GM18909 (cell line): Measurements from ENCODE around the gene UHRF2.
"Not testable (repeated sequence)": the region's sequence is repeated elsewhere in the genome, so short reads cannot be mapped to it uniquely, and the experiment has no call there.

Experiments
- ATAC-seq: cut with Tn5 transposase; IDR thresholded peaks from one replicate; pipeline ENCODE4 v1.9.1; 2021; ENCODE audit warnings: mild to moderate bottlenecking; ENCODE audit not compliant: unreplicated experiment, poor library complexity

The UHRF2 gene

GRCh38 chr9:6484210-6484609, 71.2 kb downstream of the UHRF2 start:
- ATAC-seq: no peak

GRCh38 chr9:6488395-6488794, 75.4 kb downstream of the UHRF2 start:
- ATAC-seq: no peak

- ATAC-seq: no peak
These were observed 76.1 kb downstream of the UHRF2 start for GRCh38 chr9:6489099-6489498.

- no peak for ATAC-seq
These were observed 77.9 kb downstream of the UHRF2 start for GRCh38 chr9:6490863-6491262.

GRCh38 chr9:6495466-6495865, 82.5 kb downstream of the UHRF2 start:
- ATAC-seq: no peak

GRCh38 chr9:6498982-6499381, 86.0 kb downstream of the UHRF2 start:
- no peak for ATAC-seq

GRCh38 chr9:6501526-6502210, 88.7 kb downstream of the UHRF2 start:
- ATAC-seq: no peak

- no peak for ATAC-seq
These were observed 89.4 kb downstream of the UHRF2 start for GRCh38 chr9:6502399-6502798.

GRCh38 chr9:6506571-6506970, 93.6 kb downstream of the UHRF2 start:
- ATAC-seq: no peak

- ATAC-seq: no peak
These were observed 99.2 kb downstream of the UHRF2 start for GRCh38 chr9:6512085-6512657.

GRCh38 chr9:6522263-6522662, 109.3 kb downstream of the UHRF2 start:
- ATAC-seq: no peak

- ATAC-seq: no peak
These were observed 112.5 kb downstream of the UHRF2 start for GRCh38 chr9:6525326-6526045.

GRCh38 chr9:6535594-6535993, 122.6 kb downstream of the UHRF2 start:
- no peak for ATAC-seq

- ATAC-seq: no peak
These were observed 125.7 kb downstream of the UHRF2 start for GRCh38 chr9:6538666-6539071.

GRCh38 chr9:6542617-6543016, 129.6 kb downstream of the UHRF2 start:
- not testable (repeated sequence) for ATAC-seq

GRCh38 chr9:6543204-6543603, 130.2 kb downstream of the UHRF2 start:
- no peak for ATAC-seq

GRCh38 chr9:6545017-6545691, 132.2 kb downstream of the UHRF2 start:
- ATAC-seq: no peak

- ATAC-seq: no peak
These were observed 136.3 kb downstream of the UHRF2 start for GRCh38 chr9:6549106-6549800.

- ATAC-seq: no peak
These were observed 138.1 kb downstream of the UHRF2 start for GRCh38 chr9:6551136-6551535.

GRCh38 chr9:6552033-6552432, 139.0 kb downstream of the UHRF2 start:
- no peak for ATAC-seq
